Mesendoderm (in vitro differentiated cells): ENCODE data around the gene GOLGA7B.

Experiments used
- DNase-seq: peaks from one replicate; pipeline ENCODE4 v3.0.0; 2013
- H2AK5ac ChIP-seq: 2 replicates; pipeline ENCODE4 v1.6.1; 2013; ENCODE audit warnings: low read length, inconsistent platforms
- H2BK120ac ChIP-seq: 2 replicates; pipeline ENCODE4 v1.6.1; 2013; ENCODE audit warnings: low read depth, mild to moderate bottlenecking, low read length, moderate library complexity, mixed read lengths
- H2BK15ac ChIP-seq: replicated peaks from 2 replicates; pipeline ENCODE4 v1.6.1; 2013; ENCODE audit warnings: low read depth, mild to moderate bottlenecking, moderate library complexity
- H2BK5ac ChIP-seq: 2 replicates; pipeline ENCODE4 v1.6.1; 2013; ENCODE audit warnings: low read length, inconsistent platforms
- H3K18ac ChIP-seq: 2 replicates; pipeline ENCODE4 v1.6.1; 2013; ENCODE audit warnings: mild to moderate bottlenecking, low read length, mixed read lengths
- H3K23ac ChIP-seq: one replicate; pipeline ENCODE4 v1.6.1; 2013; ENCODE audit warnings: low read length
- H3K27ac ChIP-seq: 2 replicates; pipeline ENCODE4 v1.5.1; 2013; ENCODE audit warnings: low read depth, mild to moderate bottlenecking, inconsistent platforms, low read length, moderate library complexity
- H3K27me3 ChIP-seq: 2 replicates; pipeline ENCODE4 v1.6.1; 2013; ENCODE audit warnings: low read length, control low read depth, mild to moderate bottlenecking, inconsistent platforms; ENCODE audit not compliant: insufficient read depth, poor library complexity
- H3K36me3 ChIP-seq: 2 replicates; pipeline ENCODE4 v1.6.1; 2013; ENCODE audit warnings: low read length, inconsistent platforms; ENCODE audit not compliant: control insufficient read depth, insufficient read depth
- H3K4ac ChIP-seq: one replicate; pipeline ENCODE4 v1.6.1; 2013; ENCODE audit warnings: low read depth, mild to moderate bottlenecking, low read length, moderate library complexity
- H3K4me1 ChIP-seq: 2 replicates; pipeline ENCODE4 v1.6.1; 2013; ENCODE audit warnings: low read depth, low read length, inconsistent platforms; ENCODE audit not compliant: control insufficient read depth
- H3K4me2 ChIP-seq: 2 replicates; pipeline ENCODE4 v1.6.1; 2013; ENCODE audit warnings: low read length
- H3K4me3 ChIP-seq: 2 replicates; pipeline ENCODE4 v1.5.1; 2013; ENCODE audit warnings: mild to moderate bottlenecking, low read length
- H3K56ac ChIP-seq: one replicate; pipeline ENCODE4 v1.6.1; 2013; ENCODE audit warnings: low read length
- H3K79me1 ChIP-seq: 2 replicates; pipeline ENCODE4 v1.6.1; 2013; ENCODE audit warnings: low read length, inconsistent platforms
- H3K79me2 ChIP-seq: 2 replicates; pipeline ENCODE4 v1.6.1; 2013; ENCODE audit warnings: mild to moderate bottlenecking, low read length; ENCODE audit not compliant: control insufficient read depth, insufficient read depth
- H3K9ac ChIP-seq: 2 replicates; pipeline ENCODE4 v1.6.1; 2013; ENCODE audit warnings: low read length, inconsistent platforms
- H4K5ac ChIP-seq: one replicate; pipeline ENCODE4 v1.6.1; 2013; ENCODE audit warnings: low read length
- H4K8ac ChIP-seq: one replicate; pipeline ENCODE4 v1.6.1; 2013; ENCODE audit warnings: low read depth, mild to moderate bottlenecking, control low read depth, low read length, moderate library complexity
- WGBS: extraction: QIAGEN DNeasy Blood & Tissue Kit; methylation state at CpG from one replicate; pipeline ENCODE4 v1.1.7; 2013; ENCODE audit warnings: low lambda C conversion rate, missing lambda C conversion rate; ENCODE audit not compliant: insufficient coverage; ENCODE audit errors: extremely low coverage; 5-methylcytosine and 5-hydroxymethylcytosine counted together

The GOLGA7B gene

DNA sequence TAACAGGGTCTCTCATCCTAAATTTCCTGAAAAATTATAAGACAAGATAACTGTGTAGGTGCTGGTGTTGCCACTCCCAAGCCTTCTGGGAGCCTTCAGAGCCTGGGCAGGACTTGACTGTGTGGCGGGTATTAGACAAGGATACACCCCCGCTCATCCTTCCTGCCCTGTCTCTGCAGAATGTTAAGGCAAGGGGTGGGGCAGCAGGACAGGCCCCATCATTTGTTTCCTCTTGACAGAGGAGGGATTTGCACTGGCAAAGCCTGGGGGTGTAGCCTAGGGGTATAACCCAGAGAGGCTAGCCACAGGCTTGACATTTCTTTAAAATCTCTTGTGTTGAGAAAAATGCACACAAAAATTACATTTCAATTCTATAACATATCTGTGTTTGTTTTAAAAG is 63.5 kb downstream of the GOLGA7B start:
- Histone ChIP-seq H3K4me1 (peaks cover 2% of the 10 kb centered on the region), H3K36me3 (no peaks in the 10 kb centered on the region), H2BK5ac (no peak overlapping the region), H3K23ac (no peak overlapping the region), H3K79me1 (no peaks in the 10 kb centered on the region), H2BK15ac (no peak overlapping the region), H3K27me3 (no peaks in the 10 kb centered on the region), H3K4me2 (no peak overlapping the region), H3K4ac (no peak overlapping the region), H3K56ac (no peak overlapping the region), H4K5ac (no peak overlapping the region), H3K18ac (no peak overlapping the region), H4K8ac (no peak overlapping the region), H2AK5ac (no peak overlapping the region), H3K27ac (no peak overlapping the region), H3K79me2 (no peaks in the 10 kb centered on the region), H3K4me3 (no peak overlapping the region), H3K9ac (no peak overlapping the region), H2BK120ac (no peak overlapping the region)
- no CpG with 5 or more reads among the region's 2 CpGs for WGBS
- DNase-seq: no peak

DNA sequence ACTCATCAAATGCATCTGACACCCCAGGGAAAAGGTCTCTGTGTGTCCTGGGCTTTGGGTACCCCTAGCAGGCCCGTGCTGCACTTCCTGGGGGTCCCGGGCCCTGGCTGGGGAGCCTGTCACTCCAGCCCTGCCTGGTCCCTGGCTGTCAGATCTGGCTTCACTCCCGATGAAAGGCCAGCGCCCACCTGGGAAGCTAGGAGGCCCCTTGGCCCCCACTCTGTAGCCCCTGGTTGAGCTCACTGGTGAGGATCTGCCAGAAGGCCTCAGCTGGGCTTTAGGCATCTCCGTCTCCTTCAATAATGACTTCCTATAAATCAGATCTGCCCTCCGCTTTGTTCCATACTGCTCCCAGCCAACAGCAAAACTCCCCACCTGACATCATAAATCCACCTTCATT is 64.0 kb downstream of the GOLGA7B start:
- Histone ChIP-seq H3K79me1 (no peaks in the 10 kb centered on the region), H4K5ac (no peak overlapping the region), H3K18ac (no peak overlapping the region), H3K56ac (no peak overlapping the region), H3K23ac (no peak overlapping the region), H4K8ac (no peak overlapping the region), H3K4me1 (peaks cover 2% of the 10 kb centered on the region), H3K27me3 (no peaks in the 10 kb centered on the region), H2BK5ac (no peak overlapping the region), H2BK15ac (no peak overlapping the region), H3K79me2 (no peaks in the 10 kb centered on the region), H3K4me3 (no peak overlapping the region), H3K4me2 (no peak overlapping the region), H3K36me3 (no peaks in the 10 kb centered on the region), H2BK120ac (no peak overlapping the region), H3K27ac (no peak overlapping the region), H3K9ac (no peak overlapping the region), H2AK5ac (no peak overlapping the region), H3K4ac (no peak overlapping the region)
- DNase-seq: no peak
- no CpG with 5 or more reads among the region's 6 CpGs for WGBS

GRCh38 chr10:97914171-97914836 is 64.7 kb downstream of the GOLGA7B start:
- H3K79me1 ChIP-seq: no peaks in the 10 kb centered on the region
- H2BK5ac ChIP-seq: no peak overlapping the region
- H3K79me2 ChIP-seq: no peaks in the 10 kb centered on the region
- no peak overlapping the region for H3K27ac ChIP-seq
- H2BK15ac ChIP-seq: no peak overlapping the region
- H2AK5ac ChIP-seq: no peak overlapping the region
- H3K4ac ChIP-seq: no peak overlapping the region
- no peaks in the 10 kb centered on the region for H3K36me3 ChIP-seq
- H3K56ac ChIP-seq: no peak overlapping the region
- H3K9ac ChIP-seq: no peak overlapping the region
- DNase-seq: no peak
- H3K18ac ChIP-seq: no peak overlapping the region
- H3K4me3 ChIP-seq: no peak overlapping the region
- H4K8ac ChIP-seq: no peak overlapping the region
- peaks cover 2% of the 10 kb centered on the region for H3K4me1 ChIP-seq
- no peak overlapping the region for H4K5ac ChIP-seq
- H3K23ac ChIP-seq: no peak overlapping the region
- no peaks in the 10 kb centered on the region for H3K27me3 ChIP-seq
- no peak overlapping the region for H3K4me2 ChIP-seq
- WGBS: no CpG with 5 or more reads among the region's 10 CpGs
- H2BK120ac ChIP-seq: no peak overlapping the region

DNA sequence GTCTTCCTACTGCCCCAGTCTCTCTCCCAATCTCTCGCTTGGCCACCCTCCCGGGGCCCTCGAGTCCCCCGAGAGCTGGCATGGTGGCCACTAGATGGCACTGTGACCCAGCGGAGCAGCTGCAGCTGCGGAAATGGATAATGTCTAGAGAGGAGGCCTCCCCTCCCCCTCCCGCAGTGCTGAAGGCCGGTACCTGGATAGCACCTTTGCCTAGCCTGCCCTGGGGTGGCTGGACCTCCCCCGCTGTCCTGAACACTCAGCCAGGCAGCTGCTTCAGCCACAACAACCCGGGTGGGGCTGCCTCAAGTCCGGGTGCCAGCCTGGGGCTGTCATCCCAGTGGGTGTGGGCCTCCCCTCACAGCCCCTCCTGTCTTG is 65.2 kb downstream of the GOLGA7B start:
- Histone ChIP-seq H3K79me2 (no peaks in the 10 kb centered on the region), H3K36me3 (no peaks in the 10 kb centered on the region), H3K9ac (no peak overlapping the region), H3K56ac (no peak overlapping the region), H3K23ac (no peak overlapping the region), H3K4me3 (no peak overlapping the region), H3K4me1 (peaks cover 2% of the 10 kb centered on the region), H2AK5ac (no peak overlapping the region), H2BK15ac (no peak overlapping the region), H2BK120ac (no peak overlapping the region), H3K27ac (no peak overlapping the region), H3K4me2 (no peak overlapping the region), H3K79me1 (no peaks in the 10 kb centered on the region), H2BK5ac (no peak overlapping the region), H4K8ac (no peak overlapping the region), H3K4ac (no peak overlapping the region), H3K27me3 (no peaks in the 10 kb centered on the region), H4K5ac (no peak overlapping the region), H3K18ac (no peak overlapping the region)
- WGBS: no CpG with 5 or more reads among the region's 11 CpGs
- peak; percentile 83 for DNase-seq

DNA sequence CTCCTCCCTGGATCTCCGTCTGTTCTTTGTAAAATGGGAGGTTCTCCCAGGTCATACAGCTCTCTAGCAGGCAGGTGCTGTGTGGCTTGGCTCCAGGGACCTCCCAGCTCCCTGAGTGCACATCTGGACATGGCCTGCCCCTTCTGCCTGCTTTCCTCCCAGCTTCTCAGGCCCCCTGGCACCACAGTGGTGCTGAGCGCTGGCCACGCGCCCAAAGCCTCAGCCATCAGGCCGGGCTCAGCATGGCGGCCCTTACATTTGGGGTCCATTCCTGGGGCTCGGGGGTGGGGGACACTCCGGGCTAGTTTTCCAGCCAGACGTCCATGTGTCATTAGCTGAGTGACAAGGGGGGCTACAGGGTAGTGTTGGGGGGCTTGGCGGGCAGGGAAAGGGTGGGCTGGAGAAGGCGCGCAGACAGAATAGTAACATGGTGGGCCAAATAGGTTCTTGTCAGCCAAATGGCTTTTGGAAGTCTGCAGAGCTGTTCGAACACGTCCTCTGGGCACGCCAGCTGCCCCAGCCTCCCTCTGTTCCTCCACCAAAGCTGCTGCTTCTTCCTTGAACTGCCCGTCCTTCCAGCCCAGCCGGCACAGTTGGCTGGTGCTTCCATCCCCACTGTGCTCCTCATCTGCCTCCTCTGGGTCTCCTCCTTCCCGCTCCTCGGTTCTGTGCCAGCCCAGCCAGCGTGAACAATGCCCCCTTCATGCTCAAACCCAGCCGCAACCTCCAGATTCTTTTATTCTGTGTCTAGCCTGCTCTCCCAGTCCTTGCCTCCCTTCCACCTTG is 65.9 kb downstream of the GOLGA7B start:
- DNase-seq: no peak
- no peak overlapping the region for H4K5ac ChIP-seq
- no peak overlapping the region for H3K4me3 ChIP-seq
- H2BK120ac ChIP-seq: no peak overlapping the region
- H2BK5ac ChIP-seq: no peak overlapping the region
- H2AK5ac ChIP-seq: no peak overlapping the region
- no peak overlapping the region for H3K9ac ChIP-seq
- H3K27ac ChIP-seq: no peak overlapping the region
- H3K56ac ChIP-seq: no peak overlapping the region
- H3K79me1 ChIP-seq: no peaks in the 10 kb centered on the region
- H3K4me1 ChIP-seq: peaks cover 2% of the 10 kb centered on the region
- no peak overlapping the region for H3K23ac ChIP-seq
- WGBS: no CpG with 5 or more reads among the region's 21 CpGs
- no peaks in the 10 kb centered on the region for H3K27me3 ChIP-seq
- H3K36me3 ChIP-seq: no peaks in the 10 kb centered on the region
- no peaks in the 10 kb centered on the region for H3K79me2 ChIP-seq
- no peak overlapping the region for H2BK15ac ChIP-seq
- H3K4me2 ChIP-seq: no peak overlapping the region
- H3K4ac ChIP-seq: no peak overlapping the region
- no peak overlapping the region for H4K8ac ChIP-seq
- H3K18ac ChIP-seq: no peak overlapping the region
